Umbilical cord (tissue), 2 donors: Measurements from ENCODE around the gene ICA1L. TPM values are rescaled to one million over a fixed set of nuclear protein-coding genes. Genes with fewer than 3 reads are reported as not detected.

Experiments
- DNase-seq: peaks from one replicate; pipeline ENCODE4 v3.0.0-alpha.2; 2015; ENCODE audit warnings: low spot score
- total RNA-seq: library from RNA; depleted of rRNA; stranded (reverse); fragments of >200 nt; gene quantifications from one replicate; pipeline ENCODE4 v1.2.3, GENCODE V29; 2014; ENCODE audit warnings: low replicate concordance; ENCODE audit not compliant: insufficient read depth

Gene ICA1L
- total RNA-seq, 1 donor from 2014 or later = 16.1 TPM

GRCh38 chr2:202782940-202783558, 88.5 kb downstream of the ICA1L start:
- peak; percentile 9 for DNase-seq

DNA sequence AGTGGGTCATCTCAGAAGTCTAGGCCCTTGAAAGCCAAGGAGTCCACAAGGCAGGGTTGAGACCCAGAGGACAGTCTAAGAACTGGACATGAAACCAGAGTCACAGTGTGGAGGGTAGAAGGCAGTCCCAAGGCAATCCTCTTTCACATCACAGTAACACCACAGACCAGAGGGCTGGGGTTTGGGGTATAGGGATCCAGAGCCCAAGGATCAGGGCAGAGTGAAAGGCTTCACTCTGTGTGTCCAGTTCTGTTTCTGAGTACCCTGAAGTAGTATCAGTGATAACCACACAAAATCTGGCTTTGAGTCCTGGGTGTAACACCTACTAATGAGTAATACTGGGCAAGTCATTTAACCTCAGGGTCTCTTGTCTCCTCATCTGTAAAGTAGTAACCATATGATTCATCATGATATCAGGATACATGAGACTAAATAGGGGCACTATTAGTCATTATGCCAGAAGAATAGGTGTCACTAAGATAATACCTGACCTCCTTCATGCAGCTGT, 91.0 kb downstream of the ICA1L start:
- DNase-seq = no peak

GRCh38 chr2:202778217-202778616, 93.3 kb downstream of the ICA1L start:
- DNase-seq = no peak

- DNase-seq = no peak
These were observed 97.5 kb downstream of the ICA1L start for GRCh38 chr2:202774104-202774503.

DNA sequence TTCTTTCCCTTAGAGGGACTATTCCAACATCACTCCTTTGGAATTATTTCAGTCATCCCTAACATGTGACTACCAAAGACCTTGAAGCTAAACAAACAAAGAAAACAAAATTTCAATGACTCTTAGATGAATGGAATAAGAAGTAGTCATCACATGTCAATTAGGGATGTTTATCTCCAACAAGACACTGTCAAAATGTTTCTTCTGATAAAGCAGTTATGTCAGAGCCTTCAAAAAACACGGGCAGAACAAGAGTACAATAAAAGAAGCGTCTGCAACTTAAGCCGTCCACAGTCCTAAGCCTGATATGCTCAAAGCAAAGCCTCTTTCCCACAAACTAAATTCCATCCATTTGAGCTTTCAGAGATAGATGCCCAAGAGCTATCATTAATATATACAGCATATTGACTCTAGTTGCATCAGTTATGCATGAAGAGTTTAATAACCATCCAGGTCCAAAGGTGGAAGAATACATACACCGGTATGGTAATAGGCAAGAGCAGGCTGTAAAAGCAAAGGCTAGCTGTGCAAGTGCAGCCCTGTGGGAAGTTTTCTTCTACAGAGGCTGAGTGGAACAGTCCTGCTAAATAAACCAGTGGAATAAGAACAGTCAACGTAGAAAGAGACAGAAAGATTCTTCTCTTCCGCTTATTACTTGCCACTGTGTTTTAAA, 98.1 kb downstream of the ICA1L start:
- DNase-seq = peak; percentile 89

DNA sequence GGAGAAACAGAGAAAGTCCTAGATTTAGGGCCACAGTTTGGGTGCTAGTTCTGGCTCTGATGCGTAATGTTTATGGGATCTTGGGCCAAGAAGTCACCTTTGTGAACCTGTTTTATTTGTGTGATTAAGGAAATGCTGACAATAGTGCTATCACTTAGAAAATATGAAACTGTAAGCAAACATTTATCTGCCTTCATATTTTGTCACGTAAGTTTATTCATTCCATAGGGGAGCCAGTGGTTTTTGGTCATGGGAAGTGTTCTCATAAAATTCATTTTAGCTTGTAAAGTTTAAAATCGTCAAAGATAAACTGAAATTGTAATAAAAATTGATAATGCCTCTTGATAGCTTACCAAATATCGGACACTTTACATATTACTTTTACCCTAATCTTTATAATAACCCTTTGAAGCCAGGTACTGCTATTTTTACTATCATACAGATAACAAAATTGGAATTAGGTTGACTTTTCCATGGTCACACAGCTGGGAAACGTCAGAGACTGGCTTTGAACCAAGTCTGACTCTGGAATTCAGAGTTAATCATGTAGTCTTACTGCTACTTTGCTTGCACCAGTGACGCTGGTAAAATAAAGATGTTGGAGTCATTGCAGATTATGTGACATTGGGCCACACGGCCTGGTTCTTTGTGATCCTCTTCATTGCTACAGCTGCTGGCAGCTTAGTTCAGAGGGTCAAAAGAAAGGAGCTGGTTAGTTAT, 99.7 kb downstream of the ICA1L start:
- peak; percentile 88 for DNase-seq

DNA sequence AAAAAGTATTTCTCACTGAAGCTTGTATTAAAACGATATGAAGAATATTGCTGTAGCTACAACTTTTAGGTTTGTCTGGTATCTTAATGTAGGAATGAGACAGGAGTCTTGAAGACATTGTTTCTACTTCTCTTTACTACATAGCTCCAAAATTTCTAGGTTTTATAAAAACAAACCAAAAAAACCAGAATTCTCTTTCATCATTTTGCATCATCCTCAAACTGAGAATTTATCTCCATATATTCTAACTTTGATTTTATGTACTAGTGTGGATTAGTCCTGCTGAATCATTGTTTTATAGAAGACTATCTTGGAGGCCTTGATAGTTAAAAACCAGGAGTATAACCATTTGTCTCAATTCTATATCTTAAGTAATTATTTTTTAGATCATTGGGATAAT, 100.2 kb downstream of the ICA1L start:
- peak; percentile 41 for DNase-seq

- DNase-seq = peak; percentile 85
These were observed 102.4 kb downstream of the ICA1L start for GRCh38 chr2:202769201-202769600.

DNA sequence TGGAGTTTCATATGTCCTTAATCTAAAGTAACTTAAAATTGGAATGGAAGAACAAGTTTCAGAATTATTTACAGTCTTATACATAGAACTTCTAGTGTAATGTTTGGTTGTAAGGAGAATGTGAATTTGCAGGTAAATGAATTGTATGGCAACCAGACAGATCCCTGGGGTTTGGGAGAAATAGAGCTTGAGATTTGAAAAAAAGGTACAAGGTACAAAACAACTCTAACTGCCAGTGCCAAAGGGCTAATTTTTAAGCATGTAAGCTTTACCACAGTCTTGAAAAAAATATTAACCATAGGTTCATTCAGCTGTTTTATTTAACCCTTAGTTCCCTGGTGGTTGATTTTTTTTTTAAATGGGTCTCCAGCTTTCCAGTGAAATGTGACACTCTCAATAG, 103.3 kb downstream of the ICA1L start:
- no peak for DNase-seq

DNA sequence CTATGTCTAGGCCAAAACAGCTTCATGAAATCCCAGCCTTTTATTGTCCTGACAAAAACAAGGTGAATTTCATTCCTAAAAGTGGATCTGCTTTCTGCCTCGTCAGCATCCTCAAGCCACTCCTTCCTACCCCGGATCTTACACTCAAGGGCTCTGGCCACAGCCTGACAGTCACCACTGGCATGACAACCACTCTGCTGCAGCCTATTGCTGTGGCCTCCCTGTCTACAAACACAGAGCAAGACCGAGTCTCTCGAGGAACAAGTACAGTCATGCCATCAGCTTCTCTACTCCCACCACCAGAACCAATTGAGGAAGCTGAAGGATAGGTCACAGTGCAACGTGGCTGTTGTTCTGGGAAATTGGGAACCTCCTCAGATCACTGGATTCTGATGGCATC, 106.1 kb downstream of the ICA1L start:
- DNase-seq = peak; percentile 60

DNA sequence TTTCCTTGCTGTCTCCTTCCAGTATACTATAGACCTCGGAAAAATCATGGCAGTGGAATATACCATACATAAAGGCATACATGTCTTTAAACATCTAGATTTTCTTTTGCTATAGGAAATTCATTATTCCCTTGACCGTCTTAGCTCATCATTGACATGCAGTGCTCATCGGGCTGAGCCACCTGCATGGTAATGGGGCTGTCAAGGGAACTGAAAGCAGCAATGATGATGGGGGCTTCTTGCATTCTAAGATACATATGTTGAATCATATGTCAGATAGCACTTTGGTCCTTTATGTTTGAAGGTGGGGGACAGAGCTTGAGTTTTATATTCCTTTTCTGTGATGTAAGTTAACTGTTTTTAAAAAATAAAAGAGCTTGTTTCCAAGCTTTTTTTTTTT, 106.6 kb downstream of the ICA1L start:
- no peak for DNase-seq

- DNase-seq = no peak
These were observed 107.7 kb downstream of the ICA1L start for GRCh38 chr2:202763916-202764315.

GRCh38 chr2:202762556-202762955, 109.0 kb downstream of the ICA1L start:
- no peak for DNase-seq

DNA sequence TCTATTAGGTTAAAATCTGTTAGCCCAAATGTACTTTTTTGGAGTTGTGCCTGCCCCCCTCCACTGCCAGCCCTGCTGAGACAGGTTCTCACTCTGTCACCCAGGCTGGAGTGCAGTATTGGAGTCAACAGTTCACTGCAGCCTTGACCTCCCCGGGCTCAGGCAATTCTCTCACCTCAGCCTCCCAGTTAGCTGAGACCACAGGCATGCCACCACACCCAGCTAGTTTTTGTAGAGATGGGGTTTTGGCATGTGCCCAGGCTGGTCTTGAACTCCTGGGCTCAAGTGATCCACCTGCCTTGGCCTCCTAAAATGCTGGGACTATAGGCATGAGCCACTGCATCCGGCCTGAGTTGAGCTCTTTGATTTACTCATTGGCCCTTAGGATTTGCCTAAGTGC, 110.7 kb downstream of the ICA1L start:
- no peak for DNase-seq

GRCh38 chr2:202758604-202759003, 113.0 kb downstream of the ICA1L start:
- no peak for DNase-seq

GRCh38 chr2:202758128-202758527, 113.4 kb downstream of the ICA1L start:
- no peak for DNase-seq

DNA sequence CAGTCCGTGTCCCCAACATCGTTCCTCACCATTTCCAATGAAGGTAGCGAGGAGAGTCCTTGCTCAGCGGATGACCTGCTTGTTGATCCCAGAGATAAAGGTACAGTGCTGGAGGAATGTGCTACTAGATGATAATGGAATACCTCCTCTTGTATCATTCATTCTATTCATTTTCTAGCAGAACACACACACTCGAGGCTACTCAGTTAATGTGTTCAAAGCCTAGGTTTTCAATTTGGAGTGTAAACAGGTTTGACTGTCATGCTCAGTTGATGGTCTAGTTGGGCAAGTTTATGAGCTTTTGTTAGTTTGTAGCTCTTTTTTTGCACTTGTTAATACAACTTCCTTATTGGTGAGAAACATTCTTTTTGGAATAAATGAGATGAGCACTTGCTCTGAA, 114.2 kb downstream of the ICA1L start:
- DNase-seq = no peak

- DNase-seq = no peak
These were observed 115.0 kb downstream of the ICA1L start for GRCh38 chr2:202756598-202756997.

- no peak for DNase-seq
These were observed 116.6 kb downstream of the ICA1L start for GRCh38 chr2:202754936-202755335.

DNA sequence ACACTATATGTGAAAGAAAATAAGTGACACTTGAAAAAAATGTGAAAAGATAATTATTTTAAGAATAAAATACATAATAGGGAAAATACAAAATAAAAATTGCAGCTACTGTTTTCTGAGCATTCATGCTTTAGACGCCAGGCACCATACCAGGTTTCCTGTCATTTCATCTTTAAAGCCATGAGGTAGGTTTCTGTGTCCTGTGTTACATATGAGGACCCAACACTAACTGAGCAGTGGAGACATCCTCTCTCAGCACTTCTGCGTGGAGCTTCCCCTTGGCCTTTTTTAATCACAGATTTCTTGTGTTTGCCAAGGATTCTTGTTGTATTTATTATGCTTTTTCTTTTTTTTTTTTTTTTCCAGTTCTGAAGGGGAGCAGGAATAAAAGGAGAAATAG, 119.5 kb downstream of the ICA1L start:
- no peak for DNase-seq

DNA sequence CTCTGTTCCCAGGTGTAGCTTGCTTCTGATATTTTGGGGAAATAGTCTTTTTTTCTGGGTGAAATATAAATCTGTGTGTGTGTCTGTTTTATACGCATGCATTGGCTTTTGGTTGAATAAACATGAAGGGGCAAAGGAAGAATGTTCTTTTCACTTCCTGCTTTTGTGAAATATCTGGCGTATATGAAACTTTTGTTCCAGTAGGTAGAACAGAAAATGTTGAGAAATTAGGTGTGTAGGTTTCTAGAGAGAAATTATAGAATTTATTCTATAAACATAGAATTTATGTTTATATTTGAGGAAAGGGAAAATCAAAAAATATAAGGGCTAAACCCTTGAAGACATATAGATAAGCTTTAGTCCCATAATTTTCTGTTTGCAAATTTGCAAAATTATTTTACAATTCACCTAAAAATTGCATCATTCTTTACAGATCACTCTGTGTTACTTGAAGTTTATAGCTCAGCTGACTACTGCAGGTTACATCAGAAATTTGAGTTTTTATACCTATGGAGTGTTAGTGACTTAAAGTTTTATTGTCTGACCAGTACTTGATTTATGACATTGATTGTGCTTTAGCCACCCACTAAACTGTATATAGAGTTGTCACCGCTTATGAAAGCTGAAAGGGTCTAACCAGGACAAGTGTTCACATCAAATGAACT, 120.7 kb downstream of the ICA1L start:
- no peak for DNase-seq

GRCh38 chr2:202749477-202749876, 122.1 kb downstream of the ICA1L start:
- no peak for DNase-seq
